NB4 (cell line): ENCODE data around the gene USP6.
"Not testable (repeated sequence)": the region's sequence is repeated elsewhere in the genome, so short reads cannot be mapped to it uniquely, and the experiment has no call there.

Experiments used
- CTCF ChIP-seq: IDR thresholded peaks from one replicate; pipeline ENCODE4 v1.5.1; 2012; ENCODE audit warnings: low read depth, low read length
- MAX ChIP-seq: IDR thresholded peaks from 2 replicates; pipeline ENCODE4 v1.6.1; 2011; ENCODE audit warnings: low read depth, low read length
- POLR2A ChIP-seq: IDR thresholded peaks from 2 replicates; pipeline ENCODE4 v1.6.1; 2011; ENCODE audit warnings: mild to moderate bottlenecking; ENCODE audit not compliant: insufficient read length; ENCODE audit errors: extremely low read depth

- TF ChIP-seq CTCF, POLR2A, MAX: not testable (repeated sequence)
Measured at GRCh38 chr17:5142877-5143276, 27.0 kb downstream of the USP6 start.
